Peyer's patch (tissue), 4 donors: ENCODE results near the gene DCLK1. TPM values are rescaled to one million over a fixed set of nuclear protein-coding genes. Genes with fewer than 3 reads are reported as not detected.

Experiments used
- DNase-seq, 3 donors: peaks; one replicate each; pipeline ENCODE4 v3.0.0-alpha.2; 2017 to 2019
- H3K27ac ChIP-seq, 4 donors: fragments of 200-600 bp; sonication (generic); one replicate each; pipeline ENCODE4 v1.5.1; 2016 to 2019
- H3K27me3 ChIP-seq, 2 donors: fragments of 200-600 bp; sonication (generic); one replicate each; pipeline ENCODE4 v1.5.1; 2019
- H3K36me3 ChIP-seq, 3 donors: fragments of 200-600 bp; sonication (generic); one replicate each; pipeline ENCODE4 v1.5.1; 2016 to 2019
- H3K4me1 ChIP-seq, 4 donors: fragments of 200-600 bp; sonication (generic); one replicate each; pipeline ENCODE4 v1.5.1; 2016 to 2019
- H3K4me3 ChIP-seq, 4 donors: fragments of 200-600 bp; sonication (generic); 1 replicate in 3 of 4; 2 replicates in 1 of 4; pipeline ENCODE4 v1.5.1; 2016 to 2019; ENCODE audit warnings: mild to moderate bottlenecking in 1 of 4
- H3K9me3 ChIP-seq, 4 donors: fragments of 200-600 bp; sonication (generic); one replicate each; pipeline ENCODE4 v1.5.1; 2016 to 2019; ENCODE audit warnings: mild to moderate bottlenecking in 1 of 4
- POLR2A ChIP-seq, 2 donors: fragments of 450-650 bp; IDR thresholded peaks; one replicate each; pipeline ENCODE4 v1.5.1; 2017; ENCODE audit warnings: antibody characterized with exemption in 2 of 2, mild to moderate bottlenecking in 2 of 2, moderate library complexity in 2 of 2
- total RNA-seq, 4 donors: library from RNA; depleted of rRNA; stranded (reverse); fragments of >200 nt; gene quantifications; one replicate each; pipeline ENCODE4 v1.1.0, GENCODE V29; 2016
- TF ChIP-seq, protein P1 (sequence below), 6 experiments: fragments of 450-650 bp in 4 of 6; fragments of 200-600 bp in 2 of 6; sonication (generic) in 1 of 6; IDR thresholded peaks; one replicate each; pipeline ENCODE4 v1.5.1; 2017 to 2019; ENCODE audit warnings: antibody characterized with exemption in 6 of 6, mild to moderate bottlenecking in 3 of 6, moderate library complexity in 1 of 6

The DCLK1 gene
- total RNA-seq, 4 donors from 2014 or later = 3.7 to 23.1 (median 9.1) TPM

DNA sequence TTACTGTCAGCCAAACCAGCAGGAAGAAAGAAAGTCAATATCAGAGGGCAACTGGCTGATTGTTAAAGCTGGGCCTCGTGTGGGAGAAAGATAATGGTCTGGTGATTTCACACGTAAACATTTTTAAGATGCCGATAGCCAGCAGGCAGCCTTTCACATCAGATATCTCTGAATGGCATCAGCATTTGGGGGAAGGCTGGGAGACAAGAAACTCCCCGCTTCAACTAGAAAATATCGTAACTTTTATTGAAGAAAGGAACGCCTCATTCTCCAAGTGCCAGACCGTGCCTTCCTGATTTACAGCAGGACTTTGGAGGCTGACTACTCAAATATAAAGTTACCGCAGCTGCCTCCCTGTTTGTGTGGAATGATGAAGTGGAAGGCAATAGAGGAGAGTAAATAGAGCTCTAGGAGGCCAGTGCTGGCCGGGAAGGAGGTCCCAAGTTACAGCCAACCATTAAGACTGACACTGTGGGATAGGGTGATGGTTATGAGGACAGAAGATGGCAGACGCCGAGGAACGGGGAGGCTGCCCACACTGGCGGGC lies 370.4 kb downstream of the DCLK1 start:
- DNase-seq = no peak
- no peak overlapping the region for H3K27ac ChIP-seq
- no peaks in the 10 kb centered on the region for H3K27me3 ChIP-seq
- TF ChIP-seq POLR2A (IDR thresholded peaks at IDR 0.05) = no peak
- TF ChIP-seq, protein P1, sequence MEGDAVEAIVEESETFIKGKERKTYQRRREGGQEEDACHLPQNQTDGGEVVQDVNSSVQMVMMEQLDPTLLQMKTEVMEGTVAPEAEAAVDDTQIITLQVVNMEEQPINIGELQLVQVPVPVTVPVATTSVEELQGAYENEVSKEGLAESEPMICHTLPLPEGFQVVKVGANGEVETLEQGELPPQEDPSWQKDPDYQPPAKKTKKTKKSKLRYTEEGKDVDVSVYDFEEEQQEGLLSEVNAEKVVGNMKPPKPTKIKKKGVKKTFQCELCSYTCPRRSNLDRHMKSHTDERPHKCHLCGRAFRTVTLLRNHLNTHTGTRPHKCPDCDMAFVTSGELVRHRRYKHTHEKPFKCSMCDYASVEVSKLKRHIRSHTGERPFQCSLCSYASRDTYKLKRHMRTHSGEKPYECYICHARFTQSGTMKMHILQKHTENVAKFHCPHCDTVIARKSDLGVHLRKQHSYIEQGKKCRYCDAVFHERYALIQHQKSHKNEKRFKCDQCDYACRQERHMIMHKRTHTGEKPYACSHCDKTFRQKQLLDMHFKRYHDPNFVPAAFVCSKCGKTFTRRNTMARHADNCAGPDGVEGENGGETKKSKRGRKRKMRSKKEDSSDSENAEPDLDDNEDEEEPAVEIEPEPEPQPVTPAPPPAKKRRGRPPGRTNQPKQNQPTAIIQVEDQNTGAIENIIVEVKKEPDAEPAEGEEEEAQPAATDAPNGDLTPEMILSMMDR (IDR thresholded peaks at IDR 0.05) = no peak
- H3K4me3 ChIP-seq = no peak overlapping the region
- H3K36me3 ChIP-seq = no peaks in the 10 kb centered on the region
- no peaks in the 10 kb centered on the region for H3K9me3 ChIP-seq
- no peaks in the 10 kb centered on the region for H3K4me1 ChIP-seq

DNA sequence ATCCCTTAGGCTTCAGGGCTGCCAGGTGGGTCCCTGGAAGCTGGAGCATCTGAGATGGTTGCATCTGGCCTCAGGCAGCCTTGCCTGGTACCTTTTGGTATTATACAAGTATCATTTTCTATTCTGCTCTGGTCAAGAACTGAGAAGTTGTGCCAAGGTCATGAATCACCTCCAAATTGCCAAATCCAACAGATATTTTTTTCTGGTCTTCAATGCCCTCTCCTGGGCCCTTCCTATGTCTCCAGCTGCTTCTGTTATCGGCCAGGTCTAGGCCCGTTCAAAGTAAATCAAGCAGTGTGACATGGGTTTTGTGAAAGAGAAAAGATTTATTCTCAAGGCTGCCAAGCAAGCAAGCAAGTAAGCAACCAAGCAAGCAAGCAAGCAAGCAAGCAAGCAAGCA lies 383.6 kb downstream of the DCLK1 start:
- no peak overlapping the region for H3K27ac ChIP-seq
- H3K9me3 ChIP-seq = no peaks in the 10 kb centered on the region
- no peak for DNase-seq
- no peaks in the 10 kb centered on the region for H3K27me3 ChIP-seq
- no peaks in the 10 kb centered on the region for H3K4me1 ChIP-seq
- no peak for TF ChIP-seq POLR2A (IDR thresholded peaks at IDR 0.05)
- TF ChIP-seq, protein P1 (IDR thresholded peaks at IDR 0.05) = no peak
- H3K4me3 ChIP-seq = no peak overlapping the region
- H3K36me3 ChIP-seq = no peaks in the 10 kb centered on the region

DNA sequence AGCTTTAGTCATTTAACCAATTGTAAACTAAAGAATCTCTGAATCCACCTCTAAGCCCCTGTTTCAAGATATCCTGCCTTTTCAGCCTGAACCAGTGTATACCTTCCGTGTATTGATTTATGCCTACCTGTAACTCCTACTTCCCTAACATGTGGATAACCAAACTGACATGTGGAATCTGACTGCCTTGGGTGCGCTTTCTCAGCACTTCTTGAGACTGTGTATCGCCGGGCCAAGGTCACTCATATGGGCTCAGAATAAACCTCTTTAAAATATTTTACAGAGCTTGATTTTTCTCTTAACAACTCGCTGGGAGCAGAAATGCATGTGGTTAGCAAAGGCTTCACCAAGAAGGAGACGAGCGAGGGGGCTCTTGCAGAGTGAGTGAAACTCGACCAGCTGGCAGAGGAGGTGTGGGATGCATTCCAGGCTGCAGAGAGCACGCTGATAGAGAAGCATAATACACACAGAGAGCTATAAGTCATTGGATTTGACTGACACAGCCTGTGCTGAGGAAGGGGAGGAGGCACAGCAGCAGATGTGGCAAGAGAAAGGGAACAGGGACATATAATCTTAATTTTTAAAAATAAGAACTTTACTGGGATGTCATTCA lies 386.5 kb downstream of the DCLK1 start:
- Histone ChIP-seq H3K4me3 (no peak overlapping the region), H3K27me3 (no peaks in the 10 kb centered on the region), H3K4me1 (no peaks in the 10 kb centered on the region), H3K27ac (no peak overlapping the region), H3K36me3 (no peaks in the 10 kb centered on the region), H3K9me3 (no peaks in the 10 kb centered on the region)
- no peak for DNase-seq
- TF ChIP-seq, protein P1 (IDR thresholded peaks at IDR 0.05) = no peak
- TF ChIP-seq POLR2A (IDR thresholded peaks at IDR 0.05) = no peak

DNA sequence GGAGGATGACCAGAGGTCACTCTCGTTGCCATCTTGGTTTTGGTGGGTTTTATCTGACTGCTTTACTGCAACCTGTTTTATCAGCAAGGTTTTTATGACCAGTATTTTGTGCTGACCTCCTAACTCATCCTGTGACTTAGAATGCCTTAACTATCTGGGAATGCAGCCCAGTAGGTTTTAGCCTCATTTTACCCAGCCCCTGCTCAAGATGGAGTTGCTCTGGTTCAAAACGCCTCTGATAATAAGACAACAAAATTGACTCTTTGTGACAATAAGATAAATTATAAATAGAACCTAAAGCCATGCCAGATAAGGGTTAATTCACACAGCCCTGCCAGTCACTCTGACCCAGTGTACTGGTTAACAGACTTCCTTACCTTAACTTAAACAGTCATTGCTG lies 387.0 kb downstream of the DCLK1 start:
- TF ChIP-seq, protein P1 (IDR thresholded peaks at IDR 0.05) = no peak
- no peak for TF ChIP-seq POLR2A (IDR thresholded peaks at IDR 0.05)
- Histone ChIP-seq H3K36me3 (no peaks in the 10 kb centered on the region), H3K27me3 (no peaks in the 10 kb centered on the region), H3K9me3 (no peaks in the 10 kb centered on the region), H3K4me1 (no peaks in the 10 kb centered on the region), H3K27ac (no peak overlapping the region), H3K4me3 (no peak overlapping the region)
- no peak for DNase-seq

DNA sequence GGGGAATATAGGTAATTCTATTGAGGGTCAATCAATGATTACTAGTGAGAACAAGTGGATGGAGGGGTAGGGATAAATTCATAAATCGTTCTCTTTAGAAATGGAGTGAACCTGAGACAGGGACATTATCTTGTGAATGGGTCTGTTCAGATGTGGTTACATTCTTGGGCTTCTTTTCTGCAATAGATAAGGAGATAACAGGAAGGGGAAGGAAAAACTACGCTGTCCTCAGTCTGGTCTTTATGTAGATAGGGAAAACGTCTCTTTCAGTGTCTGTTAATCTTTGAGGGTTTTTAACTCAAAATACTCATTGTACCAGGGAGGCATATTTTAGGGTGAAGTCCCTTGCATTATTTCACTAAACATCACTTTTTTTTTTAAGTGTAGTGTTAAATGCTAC lies 388.0 kb downstream of the DCLK1 start:
- Histone ChIP-seq H3K36me3 (no peaks in the 10 kb centered on the region), H3K4me3 (no peak overlapping the region), H3K4me1 (no peaks in the 10 kb centered on the region), H3K27ac (no peak overlapping the region), H3K27me3 (no peaks in the 10 kb centered on the region), H3K9me3 (no peaks in the 10 kb centered on the region)
- no peak for TF ChIP-seq POLR2A (IDR thresholded peaks at IDR 0.05)
- TF ChIP-seq, protein P1 (IDR thresholded peaks at IDR 0.05) = no peak
- no peak for DNase-seq
